Measurements from ENCODE around the gene CUX1.

The CUX1 gene

DNA sequence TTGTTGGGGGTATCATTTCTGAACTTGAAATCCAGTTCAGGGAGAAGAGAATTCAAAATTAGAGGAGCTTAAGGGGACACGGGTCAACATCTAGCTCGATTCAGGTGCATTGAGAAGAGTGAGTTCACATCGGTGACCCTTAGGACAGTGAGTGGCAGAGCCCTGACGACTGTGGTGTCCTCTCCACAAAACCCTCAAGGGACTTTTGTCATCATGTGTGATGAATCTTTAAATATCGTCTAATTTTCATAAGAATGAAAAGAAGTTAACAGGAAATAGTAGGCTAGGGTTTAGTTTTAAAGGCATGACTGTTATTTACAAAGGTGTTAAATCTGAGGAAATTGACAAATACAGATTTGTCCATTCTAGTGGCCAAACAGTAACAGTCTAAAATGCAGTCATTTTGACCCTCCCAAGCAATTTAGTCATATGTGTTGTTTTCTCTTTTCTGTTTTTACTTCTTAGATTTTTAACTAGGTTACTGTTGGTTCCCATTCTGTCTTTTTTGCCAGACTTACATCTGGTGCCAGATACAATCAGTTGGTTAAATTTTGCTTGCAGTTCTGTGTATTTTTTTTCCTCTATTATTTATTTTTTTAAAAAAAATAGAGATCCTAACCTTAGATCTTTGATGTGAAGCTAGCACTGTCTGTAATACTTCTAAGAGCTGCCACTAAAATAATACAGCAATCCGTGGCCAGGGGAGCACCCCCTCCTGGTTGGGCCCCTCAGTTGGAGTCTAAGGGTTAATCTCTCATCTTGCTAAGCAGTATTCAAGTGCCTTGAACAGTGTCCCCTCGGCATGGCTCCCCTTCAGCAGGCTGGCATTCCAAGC, 434.3 kb downstream of the CUX1 start:
- Histone ChIP-seq H3K36me3 (ENCODE audit: low read depth) (peaks cover 5% of the 10 kb centered on the region; the same call in 1 of the 2 replicates), H3K4me3 (ENCODE audit: severe bottlenecking) (no peak overlapping the region), H3K9me3 (ENCODE audit: severe bottlenecking) (no peaks in the 10 kb centered on the region), H3K4me1 (ENCODE audit: insufficient read depth, poor library complexity, severe bottlenecking) (no peaks in the 10 kb centered on the region), H3K27me3 (ENCODE audit: insufficient read depth, poor library complexity, severe bottlenecking) (no peaks in the 10 kb centered on the region), H3K27ac (ENCODE audit: poor library complexity, severe bottlenecking) (no peak overlapping the region)
- no peak for DNase-seq (ENCODE audit: low spot score)
- TF ChIP-seq, protein P1, sequence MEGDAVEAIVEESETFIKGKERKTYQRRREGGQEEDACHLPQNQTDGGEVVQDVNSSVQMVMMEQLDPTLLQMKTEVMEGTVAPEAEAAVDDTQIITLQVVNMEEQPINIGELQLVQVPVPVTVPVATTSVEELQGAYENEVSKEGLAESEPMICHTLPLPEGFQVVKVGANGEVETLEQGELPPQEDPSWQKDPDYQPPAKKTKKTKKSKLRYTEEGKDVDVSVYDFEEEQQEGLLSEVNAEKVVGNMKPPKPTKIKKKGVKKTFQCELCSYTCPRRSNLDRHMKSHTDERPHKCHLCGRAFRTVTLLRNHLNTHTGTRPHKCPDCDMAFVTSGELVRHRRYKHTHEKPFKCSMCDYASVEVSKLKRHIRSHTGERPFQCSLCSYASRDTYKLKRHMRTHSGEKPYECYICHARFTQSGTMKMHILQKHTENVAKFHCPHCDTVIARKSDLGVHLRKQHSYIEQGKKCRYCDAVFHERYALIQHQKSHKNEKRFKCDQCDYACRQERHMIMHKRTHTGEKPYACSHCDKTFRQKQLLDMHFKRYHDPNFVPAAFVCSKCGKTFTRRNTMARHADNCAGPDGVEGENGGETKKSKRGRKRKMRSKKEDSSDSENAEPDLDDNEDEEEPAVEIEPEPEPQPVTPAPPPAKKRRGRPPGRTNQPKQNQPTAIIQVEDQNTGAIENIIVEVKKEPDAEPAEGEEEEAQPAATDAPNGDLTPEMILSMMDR (IDR thresholded peaks at IDR 0.05; ENCODE audit: poor library complexity, severe bottlenecking): no peak
- no peak for ATAC-seq (ENCODE audit: low read depth)

DNA sequence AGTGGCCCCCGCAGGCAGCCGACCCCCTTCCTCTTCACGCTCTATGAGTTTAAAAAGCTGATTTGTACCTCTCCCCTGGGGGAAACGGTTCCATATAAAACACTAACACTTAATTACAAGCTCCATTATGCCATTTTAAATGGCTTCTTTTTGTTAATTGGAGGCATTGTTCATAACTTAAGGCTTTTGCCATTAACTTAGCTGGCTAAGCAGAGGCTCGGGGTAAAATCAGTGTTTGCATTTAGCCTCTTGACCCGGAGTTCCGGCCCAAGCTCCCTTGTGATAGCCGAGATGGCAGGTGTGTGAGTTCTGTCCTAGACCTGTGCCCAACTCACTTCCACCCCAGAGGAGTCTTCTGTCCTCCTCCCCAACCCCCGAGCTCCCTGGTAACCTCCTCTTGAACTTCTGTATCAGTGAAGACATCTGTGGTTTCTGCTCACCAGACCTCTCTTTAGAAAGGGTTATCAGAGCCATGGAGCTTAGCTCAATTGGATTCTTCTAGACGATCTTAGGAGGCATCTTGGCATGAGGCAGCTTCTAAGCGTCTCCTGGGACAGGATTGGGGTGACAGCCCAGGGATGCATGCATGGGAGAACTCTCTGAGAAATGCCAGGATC, 435.0 kb downstream of the CUX1 start:
- no peaks in the 10 kb centered on the region for H3K4me1 ChIP-seq (ENCODE audit: insufficient read depth, poor library complexity, severe bottlenecking)
- H3K27ac ChIP-seq (ENCODE audit: poor library complexity, severe bottlenecking): no peak overlapping the region
- no peak overlapping the region for H3K4me3 ChIP-seq (ENCODE audit: severe bottlenecking)
- no peak for DNase-seq (ENCODE audit: low spot score)
- no peaks in the 10 kb centered on the region for H3K9me3 ChIP-seq (ENCODE audit: severe bottlenecking)
- no peaks in the 10 kb centered on the region for H3K27me3 ChIP-seq (ENCODE audit: insufficient read depth, poor library complexity, severe bottlenecking)
- TF ChIP-seq, protein P1 (IDR thresholded peaks at IDR 0.05; ENCODE audit: poor library complexity, severe bottlenecking): no peak
- ATAC-seq (ENCODE audit: low read depth): no peak
- H3K36me3 ChIP-seq (ENCODE audit: low read depth): peaks cover 5% of the 10 kb centered on the region; the same call in 1 of the 2 replicates

DNA sequence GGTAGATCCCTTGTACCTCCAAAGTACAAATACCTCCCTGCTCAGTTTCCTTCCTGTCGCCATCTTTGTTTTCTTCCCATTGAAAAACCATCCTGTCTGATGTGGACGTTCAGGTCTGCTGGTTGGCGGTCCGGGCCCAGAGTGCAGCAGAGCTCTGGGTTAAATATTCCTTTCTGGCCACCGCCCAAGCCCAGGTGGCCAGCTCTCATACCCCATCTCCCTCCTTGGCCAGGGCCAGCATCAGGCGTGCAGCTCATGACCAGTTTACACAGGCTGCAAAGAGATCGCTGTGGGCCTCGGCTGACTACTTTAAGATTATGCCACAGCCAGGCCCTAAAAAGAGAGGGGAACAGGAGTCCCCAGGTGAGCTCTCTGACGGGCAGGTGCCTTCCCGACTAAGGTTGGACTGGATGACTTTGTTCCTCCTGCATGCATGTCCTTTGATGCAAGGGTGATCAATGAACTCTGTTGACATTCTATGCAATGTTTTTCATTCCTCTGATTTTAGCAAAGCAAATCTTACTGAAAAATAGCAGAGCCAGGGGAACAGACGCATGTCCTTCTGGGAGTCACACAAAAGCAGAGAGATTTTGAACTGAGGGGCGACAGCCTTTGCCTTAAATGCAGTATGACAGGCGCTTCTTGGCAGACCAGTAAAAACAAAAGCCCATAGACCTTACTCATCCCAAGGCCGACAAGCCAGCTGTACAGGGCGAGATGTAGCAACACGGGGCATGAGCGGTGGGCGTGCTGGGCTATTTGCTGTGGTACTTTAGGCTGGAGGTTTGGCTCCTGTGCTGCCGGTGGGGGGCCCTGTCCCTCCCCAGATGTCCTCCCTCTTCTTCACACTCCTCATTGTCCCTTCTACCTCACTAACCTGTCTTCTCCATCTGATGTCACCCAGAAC, 435.9 kb downstream of the CUX1 start:
- ATAC-seq (ENCODE audit: low read depth): no peak
- H3K4me1 ChIP-seq (ENCODE audit: insufficient read depth, poor library complexity, severe bottlenecking): no peaks in the 10 kb centered on the region
- H3K36me3 ChIP-seq (ENCODE audit: low read depth): peaks cover 5% of the 10 kb centered on the region; the same call in 1 of the 2 replicates
- no peaks in the 10 kb centered on the region for H3K27me3 ChIP-seq (ENCODE audit: insufficient read depth, poor library complexity, severe bottlenecking)
- TF ChIP-seq, protein P1 (IDR thresholded peaks at IDR 0.05; ENCODE audit: poor library complexity, severe bottlenecking): no peak
- no peak overlapping the region for H3K27ac ChIP-seq (ENCODE audit: poor library complexity, severe bottlenecking)
- no peak overlapping the region for H3K4me3 ChIP-seq (ENCODE audit: severe bottlenecking)
- H3K9me3 ChIP-seq (ENCODE audit: severe bottlenecking): no peaks in the 10 kb centered on the region
- DNase-seq (ENCODE audit: low spot score): no peak

DNA sequence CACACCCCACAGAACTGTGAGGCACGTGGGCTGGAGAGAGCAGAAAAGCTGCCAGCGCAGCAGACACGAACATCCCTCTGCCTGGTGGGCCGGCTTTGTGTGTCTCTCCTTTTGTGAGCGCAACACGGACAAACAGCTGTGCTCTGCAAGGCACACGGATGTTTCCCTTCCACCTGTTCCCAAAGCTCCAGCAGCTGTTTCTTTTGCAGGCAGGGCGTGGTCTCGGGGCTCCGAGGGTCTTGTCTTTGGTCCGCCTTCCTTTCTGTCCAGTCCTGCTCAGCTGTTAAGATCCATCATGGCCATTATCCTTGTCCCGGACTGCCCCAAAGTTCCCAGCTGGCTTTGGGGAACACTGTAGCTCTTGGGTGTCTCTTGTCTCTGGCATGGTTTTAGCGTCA, 436.5 kb downstream of the CUX1 start:
- Histone ChIP-seq H3K27ac (ENCODE audit: poor library complexity, severe bottlenecking) (no peak overlapping the region), H3K9me3 (ENCODE audit: severe bottlenecking) (no peaks in the 10 kb centered on the region), H3K4me1 (ENCODE audit: insufficient read depth, poor library complexity, severe bottlenecking) (no peaks in the 10 kb centered on the region), H3K36me3 (ENCODE audit: low read depth) (peaks cover 5% of the 10 kb centered on the region; the same call in 1 of the 2 replicates), H3K4me3 (ENCODE audit: severe bottlenecking) (no peak overlapping the region), H3K27me3 (ENCODE audit: insufficient read depth, poor library complexity, severe bottlenecking) (no peaks in the 10 kb centered on the region)
- no peak for DNase-seq (ENCODE audit: low spot score)
- ATAC-seq (ENCODE audit: low read depth): no peak
- TF ChIP-seq, protein P1 (IDR thresholded peaks at IDR 0.05; ENCODE audit: poor library complexity, severe bottlenecking): no peak

Measured in RWPE2 (cell line).